Heart left ventricle (tissue), 13 donors: Measurements from ENCODE around the gene DNAJC27.

Experiments
- POLR2A ChIP-seq, 2 donors: fragments of 450-650 bp; IDR thresholded peaks; one replicate each; pipeline ENCODE4 v1.6.1; 2017; ENCODE audit warnings: antibody characterized with exemption in 2 of 2, mild to moderate bottlenecking in 2 of 2, moderate library complexity in 2 of 2
- TF ChIP-seq, protein P1 (sequence below), 12 donors: fragments of 200-600 bp; sonication (generic) in 4 of 12; IDR thresholded peaks; one replicate each; pipeline versions ENCODE4 v1.5.0 to v1.8.0; 2018 to 2022; ENCODE audit warnings: antibody characterized with exemption in 12 of 12, mild to moderate bottlenecking in 5 of 12
- donor health status: ischemic (EF 13 %, LVEDD 7.1; RV severe dilation, severe dysfunction).
- donor health status: DM: no; HTN: yes; CAD: no.
- donor health status: DM: no; HTN: no; CAD: no.
- donor health status: ischemic (EF 25% LVEDD 6.9; RV normal size, moderate dysfunction).
- donor health status: ischemic (EF 25% LVEDD 5.7; RV mildly dilated, moderate dysfunction).
- donor health status: ischemic (EF 35%, LVEDD 5.7; RV mildly dilated, moderate dysfunction).
- donor health status: nonischemic (EF 11% LVEDD 7.7; RV severe dilation, severe dysfunction).
- donor health status: DM: yes; HTN: yes; CAD: no.
- donor health status: PGD.
- donor health status: ischemic (EF 29% LVEDD 5.4; RV normal size, mild dysfunction).
- donor health status: nonischemic (EF 23%, LVEDD 6.1; RV moderate dilation, normal function).

DNA sequence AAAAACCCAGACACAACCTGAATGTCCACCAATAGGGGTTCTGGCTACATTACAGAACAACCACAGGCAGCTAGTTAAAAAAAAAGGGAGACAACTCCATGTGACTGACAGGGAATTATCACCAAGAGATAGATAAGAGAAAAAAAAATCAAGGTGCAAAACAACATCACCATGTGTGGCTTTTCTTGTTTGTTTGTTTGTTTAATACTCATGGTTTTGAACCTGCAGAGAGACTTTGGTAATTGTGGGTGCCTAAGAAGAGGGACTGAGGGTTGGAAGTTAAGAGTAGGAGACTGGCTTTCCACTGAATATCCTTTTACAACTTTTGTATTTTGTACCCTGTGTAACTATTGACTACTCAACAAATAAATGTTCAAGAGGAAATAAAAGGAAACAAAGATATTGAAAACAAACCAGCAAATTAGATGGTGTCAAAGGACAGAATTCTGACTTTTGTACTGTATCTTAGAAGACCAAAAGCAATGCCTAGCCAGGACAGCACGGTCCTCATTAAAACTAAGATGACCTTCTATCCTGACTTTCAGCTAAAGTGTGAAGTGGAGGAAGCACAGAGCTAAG, 22.5 kb upstream of the DNAJC27 start:
- TF ChIP-seq, protein P1, sequence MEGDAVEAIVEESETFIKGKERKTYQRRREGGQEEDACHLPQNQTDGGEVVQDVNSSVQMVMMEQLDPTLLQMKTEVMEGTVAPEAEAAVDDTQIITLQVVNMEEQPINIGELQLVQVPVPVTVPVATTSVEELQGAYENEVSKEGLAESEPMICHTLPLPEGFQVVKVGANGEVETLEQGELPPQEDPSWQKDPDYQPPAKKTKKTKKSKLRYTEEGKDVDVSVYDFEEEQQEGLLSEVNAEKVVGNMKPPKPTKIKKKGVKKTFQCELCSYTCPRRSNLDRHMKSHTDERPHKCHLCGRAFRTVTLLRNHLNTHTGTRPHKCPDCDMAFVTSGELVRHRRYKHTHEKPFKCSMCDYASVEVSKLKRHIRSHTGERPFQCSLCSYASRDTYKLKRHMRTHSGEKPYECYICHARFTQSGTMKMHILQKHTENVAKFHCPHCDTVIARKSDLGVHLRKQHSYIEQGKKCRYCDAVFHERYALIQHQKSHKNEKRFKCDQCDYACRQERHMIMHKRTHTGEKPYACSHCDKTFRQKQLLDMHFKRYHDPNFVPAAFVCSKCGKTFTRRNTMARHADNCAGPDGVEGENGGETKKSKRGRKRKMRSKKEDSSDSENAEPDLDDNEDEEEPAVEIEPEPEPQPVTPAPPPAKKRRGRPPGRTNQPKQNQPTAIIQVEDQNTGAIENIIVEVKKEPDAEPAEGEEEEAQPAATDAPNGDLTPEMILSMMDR (IDR thresholded peaks at IDR 0.05): no peak
- TF ChIP-seq POLR2A (IDR thresholded peaks at IDR 0.05): no peak
